GM19099 (cell line): Measurements from ENCODE around the gene GLP2R.

Experiments
- POLR2A ChIP-seq: IDR thresholded peaks from 3 replicates; pipeline ENCODE4 v1.6.1; 2011; ENCODE audit warnings: low read depth; ENCODE audit not compliant: insufficient read length; ENCODE audit errors: extremely low read depth

GLP2R gene

DNA sequence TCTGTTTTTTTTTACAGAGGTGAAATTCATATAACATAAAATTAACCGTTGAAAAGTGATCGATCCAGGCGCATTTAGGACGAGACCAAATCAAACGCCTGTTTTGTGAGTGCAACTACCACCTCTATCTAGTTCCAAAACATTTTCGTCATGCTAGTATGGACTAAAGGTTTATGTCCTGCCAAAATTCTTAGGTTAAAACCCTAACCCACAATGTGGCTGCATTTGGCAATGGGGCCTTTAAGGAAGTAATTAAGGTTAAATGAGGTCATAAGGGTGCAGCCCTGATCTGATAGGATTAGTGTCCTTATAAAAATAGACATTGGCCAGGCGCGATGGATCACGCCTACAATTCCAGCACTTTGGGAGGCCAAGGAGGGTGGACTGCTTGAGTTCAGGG lies 112.2 kb downstream of the GLP2R start:
- no peak for TF ChIP-seq POLR2A

- no peak for TF ChIP-seq POLR2A
Observed at GRCh38 chr17:9938764-9939163, 113.0 kb downstream of the GLP2R start.

- TF ChIP-seq POLR2A = no peak
Observed at GRCh38 chr17:9940841-9941240, 115.1 kb downstream of the GLP2R start.

- TF ChIP-seq POLR2A = no peak
Observed at GRCh38 chr17:9941305-9941704, 115.6 kb downstream of the GLP2R start.
